NT2/D1 (cell line): ENCODE results near the gene ZNF282.

Experiments
- SUZ12 ChIP-seq: IDR thresholded peaks from 2 replicates; pipeline ENCODE4 v1.6.1; 2011; ENCODE audit not compliant: insufficient read length, insufficient read depth; ENCODE audit errors: extremely low read depth
- YY1 ChIP-seq: IDR thresholded peaks from 2 replicates; pipeline ENCODE4 v1.6.1; 2011; ENCODE audit not compliant: insufficient read length, insufficient read depth
- ZNF274 ChIP-seq: IDR thresholded peaks from 2 replicates; pipeline ENCODE4 v1.6.1; 2011; ENCODE audit warnings: mild to moderate bottlenecking, low read depth, low read length

DNA sequence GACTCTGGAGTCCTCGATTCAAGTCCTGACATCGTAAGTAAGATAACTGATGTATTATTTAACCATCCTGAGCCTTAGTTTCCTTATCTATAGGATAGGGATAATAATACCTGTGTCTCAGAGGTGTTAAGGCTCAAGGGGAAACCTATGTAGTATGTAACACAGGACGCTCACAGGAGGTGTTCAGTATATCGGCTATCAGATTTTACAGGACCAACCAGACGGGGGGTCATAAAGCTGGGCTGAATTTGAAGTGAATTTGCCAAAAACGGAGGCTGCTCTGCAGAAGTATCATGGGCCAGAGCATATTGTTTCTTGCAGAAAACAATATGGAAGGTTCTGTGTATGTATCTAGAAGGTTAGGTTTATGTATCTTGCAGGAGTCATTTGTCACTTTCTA lies 11.1 kb upstream of the ZNF282 start:
- TF ChIP-seq YY1 = no peak
- TF ChIP-seq ZNF274 = no peak
- TF ChIP-seq SUZ12 = no peak
